IPS-20b (cell line): ENCODE data around the gene CLDN18.

Experiments
- H3K27ac ChIP-seq: one replicate; pipeline ENCODE4 v1.5.1; 2013; ENCODE audit warnings: low read length
- H3K27me3 ChIP-seq: 2 replicates; pipeline ENCODE4 v1.6.1; 2013; ENCODE audit warnings: mild to moderate bottlenecking, low read length, inconsistent platforms; ENCODE audit not compliant: insufficient read depth
- H3K36me3 ChIP-seq: 2 replicates; pipeline ENCODE4 v1.6.1; 2013; ENCODE audit warnings: low read depth, mild to moderate bottlenecking, inconsistent platforms, low read length, moderate library complexity; ENCODE audit not compliant: insufficient read depth
- H3K4me1 ChIP-seq: 2 replicates; pipeline ENCODE4 v1.6.1; 2013; ENCODE audit warnings: mild to moderate bottlenecking, control low read depth, inconsistent platforms, low read length, moderate library complexity; ENCODE audit not compliant: insufficient read depth
- H3K4me3 ChIP-seq: 2 replicates; pipeline ENCODE4 v1.5.1; 2013; ENCODE audit warnings: mild to moderate bottlenecking, low read length, inconsistent platforms
- H3K9ac ChIP-seq: 2 replicates; pipeline ENCODE4 v1.6.1; 2013; ENCODE audit warnings: low read depth, mild to moderate bottlenecking, inconsistent platforms, low read length, moderate library complexity
- H3K9me3 ChIP-seq: 2 replicates; pipeline ENCODE4 v1.6.1; 2013; ENCODE audit warnings: mild to moderate bottlenecking, low read depth, low read length, inconsistent platforms; ENCODE audit not compliant: insufficient read depth

Gene CLDN18

GRCh38 chr3:137998121-137999042, 11.6 kb upstream of the CLDN18 start:
- Histone ChIP-seq H3K9ac (no peak overlapping the region), H3K36me3 (no peaks in the 10 kb centered on the region), H3K4me3 (no peak overlapping the region), H3K4me1 (no peaks in the 10 kb centered on the region), H3K27me3 (no peaks in the 10 kb centered on the region), H3K27ac (no peak overlapping the region), H3K9me3 (peaks cover 10% of the 10 kb centered on the region)

DNA sequence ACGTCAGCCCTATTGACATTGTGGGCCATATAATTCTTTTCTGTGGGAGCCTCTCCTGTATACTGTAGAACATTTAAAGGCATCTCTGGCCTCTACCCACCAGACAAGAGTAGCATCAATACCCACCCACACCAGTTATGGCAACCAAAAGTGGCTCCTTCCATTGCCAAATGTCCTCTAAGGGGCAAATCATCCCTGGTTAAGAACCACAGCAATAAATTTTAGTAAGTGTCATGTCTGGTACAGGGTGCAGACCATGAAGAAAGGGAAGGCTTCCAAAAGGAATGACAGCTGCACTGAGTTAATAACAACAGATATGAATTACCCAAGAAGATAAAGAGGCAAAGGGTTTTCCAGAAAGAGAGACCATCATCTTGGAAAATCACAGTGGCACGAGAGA, 6.9 kb upstream of the CLDN18 start:
- Histone ChIP-seq H3K4me3 (no peak overlapping the region), H3K4me1 (no peaks in the 10 kb centered on the region), H3K9ac (no peak overlapping the region), H3K27me3 (no peaks in the 10 kb centered on the region), H3K36me3 (no peaks in the 10 kb centered on the region), H3K9me3 (no peaks in the 10 kb centered on the region), H3K27ac (no peak overlapping the region)

GRCh38 chr3:138005627-138006026, 4.3 kb upstream of the CLDN18 start:
- Histone ChIP-seq H3K9ac (no peak overlapping the region), H3K27me3 (no peaks in the 10 kb centered on the region), H3K36me3 (no peaks in the 10 kb centered on the region), H3K4me3 (no peak overlapping the region), H3K9me3 (no peaks in the 10 kb centered on the region), H3K4me1 (no peaks in the 10 kb centered on the region), H3K27ac (no peak overlapping the region)

DNA sequence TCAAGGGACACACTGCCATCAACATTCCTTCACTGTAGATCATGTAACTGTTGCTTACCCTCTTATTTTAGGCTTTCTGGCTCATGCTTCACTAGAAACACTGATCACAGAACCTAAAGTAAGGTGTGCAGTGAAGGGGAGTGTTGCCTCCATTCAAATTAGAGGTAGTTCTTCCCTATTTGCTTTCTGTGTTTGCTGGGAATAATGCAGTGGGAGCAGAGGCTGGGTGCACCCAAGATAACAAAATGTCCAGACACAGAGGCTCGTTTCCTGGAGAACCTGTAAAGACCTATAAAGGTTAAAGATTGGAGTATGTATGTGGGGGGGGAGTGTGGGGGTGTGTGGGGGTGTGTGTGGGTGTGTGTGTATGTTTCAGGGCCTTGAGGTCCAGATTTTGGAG, 2.1 kb upstream of the CLDN18 start:
- Histone ChIP-seq H3K27ac (no peak overlapping the region), H3K9ac (no peak overlapping the region), H3K27me3 (no peaks in the 10 kb centered on the region), H3K36me3 (no peaks in the 10 kb centered on the region), H3K4me1 (no peaks in the 10 kb centered on the region), H3K9me3 (no peaks in the 10 kb centered on the region), H3K4me3 (no peak overlapping the region)

DNA sequence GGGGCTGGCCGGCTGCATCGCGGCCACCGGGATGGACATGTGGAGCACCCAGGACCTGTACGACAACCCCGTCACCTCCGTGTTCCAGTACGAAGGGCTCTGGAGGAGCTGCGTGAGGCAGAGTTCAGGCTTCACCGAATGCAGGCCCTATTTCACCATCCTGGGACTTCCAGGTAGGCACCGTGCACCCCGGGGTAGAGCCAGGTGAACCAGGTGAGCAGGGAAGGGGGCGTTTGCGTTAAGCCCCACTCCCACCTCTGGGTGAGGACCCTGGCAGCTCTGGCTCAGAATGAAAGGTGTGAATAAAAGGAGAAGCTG, 267 bp downstream of the CLDN18 start:
- Histone ChIP-seq H3K27me3 (no peaks in the 10 kb centered on the region), H3K4me1 (no peaks in the 10 kb centered on the region), H3K4me3 (no peak overlapping the region), H3K9ac (no peak overlapping the region), H3K9me3 (no peaks in the 10 kb centered on the region), H3K27ac (no peak overlapping the region), H3K36me3 (no peaks in the 10 kb centered on the region)

DNA sequence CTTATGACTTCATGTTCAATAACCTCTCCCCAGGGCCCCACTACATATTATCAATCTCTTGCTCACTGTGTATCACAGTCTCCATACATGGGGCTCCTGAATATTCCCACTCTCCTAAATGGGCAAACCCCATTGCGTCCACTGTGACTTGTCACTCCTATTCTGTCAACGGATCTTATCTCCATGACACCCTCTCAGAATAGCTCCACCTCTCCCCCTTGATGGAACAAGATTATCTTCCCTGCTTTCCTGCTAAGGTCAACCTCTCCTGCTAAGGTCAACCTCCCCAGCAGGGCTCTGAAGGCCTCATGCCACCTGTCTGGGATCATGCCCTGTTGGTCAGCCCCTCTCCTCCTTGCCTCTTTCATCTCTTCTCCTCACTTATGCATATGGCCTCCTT, 1.8 kb downstream of the CLDN18 start:
- Histone ChIP-seq H3K4me3 (no peak overlapping the region), H3K27ac (no peak overlapping the region), H3K36me3 (no peaks in the 10 kb centered on the region), H3K4me1 (no peaks in the 10 kb centered on the region), H3K9ac (no peak overlapping the region), H3K27me3 (no peaks in the 10 kb centered on the region), H3K9me3 (no peaks in the 10 kb centered on the region)

GRCh38 chr3:138012526-138012925, 2.6 kb downstream of the CLDN18 start:
- H3K9me3 ChIP-seq = no peaks in the 10 kb centered on the region
- H3K9ac ChIP-seq = no peak overlapping the region
- H3K36me3 ChIP-seq = no peaks in the 10 kb centered on the region
- H3K27ac ChIP-seq = no peak overlapping the region
- H3K27me3 ChIP-seq = no peaks in the 10 kb centered on the region
- no peak overlapping the region for H3K4me3 ChIP-seq
- no peaks in the 10 kb centered on the region for H3K4me1 ChIP-seq

- Histone ChIP-seq H3K9ac (no peak overlapping the region), H3K9me3 (no peaks in the 10 kb centered on the region), H3K4me1 (no peaks in the 10 kb centered on the region), H3K27me3 (no peaks in the 10 kb centered on the region), H3K36me3 (no peaks in the 10 kb centered on the region), H3K4me3 (no peak overlapping the region), H3K27ac (no peak overlapping the region)
Measured at GRCh38 chr3:138016065-138016464, 6.1 kb downstream of the CLDN18 start.

DNA sequence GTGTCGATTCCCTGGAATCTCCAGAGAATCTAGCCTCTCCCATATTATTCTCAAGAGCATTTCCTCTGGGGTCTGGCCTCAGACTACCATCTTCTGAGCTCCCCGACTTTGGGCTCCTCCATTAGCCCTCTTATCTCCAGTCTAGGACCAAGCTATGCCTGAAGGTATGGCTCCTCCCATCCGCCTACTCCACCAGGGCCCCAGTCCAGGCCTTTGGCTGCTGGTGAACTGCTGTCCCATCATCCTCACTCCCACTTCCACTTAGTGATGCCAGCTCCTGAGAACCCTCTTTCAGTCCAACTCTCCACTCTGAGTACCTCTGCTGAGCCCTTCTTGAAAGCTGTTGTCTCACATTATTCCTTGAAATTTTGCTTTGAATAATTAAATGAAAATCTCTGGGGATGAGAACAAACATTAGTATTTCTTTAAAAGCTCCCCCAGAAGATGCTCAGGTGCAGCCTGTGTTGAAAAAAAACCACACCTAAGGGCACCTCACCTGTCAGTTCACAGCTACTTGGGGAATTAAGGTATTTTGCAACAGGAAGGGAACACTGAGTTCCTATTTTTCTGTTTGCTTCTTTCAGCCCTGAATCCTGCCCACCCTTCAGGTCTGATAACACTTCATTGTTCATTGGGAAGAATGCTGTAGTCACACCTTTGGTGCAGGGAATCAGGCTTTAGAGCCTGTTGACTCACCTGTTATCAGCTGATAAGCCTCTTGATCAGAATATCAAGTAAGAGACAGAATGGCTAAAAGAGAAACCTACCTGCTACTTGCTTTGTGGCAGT, 9.5 kb downstream of the CLDN18 start:
- Histone ChIP-seq H3K36me3 (no peaks in the 10 kb centered on the region), H3K27me3 (no peaks in the 10 kb centered on the region), H3K27ac (no peak overlapping the region), H3K4me3 (no peak overlapping the region), H3K9me3 (no peaks in the 10 kb centered on the region), H3K4me1 (no peaks in the 10 kb centered on the region), H3K9ac (no peak overlapping the region)

- Histone ChIP-seq H3K36me3 (no peaks in the 10 kb centered on the region), H3K4me3 (no peak overlapping the region), H3K9me3 (no peaks in the 10 kb centered on the region)
Measured at GRCh38 chr3:138023754-138024153, 13.8 kb downstream of the CLDN18 start.

GRCh38 chr3:138025553-138025952, 15.6 kb downstream of the CLDN18 start:
- Histone ChIP-seq H3K4me1 (no peaks in the 10 kb centered on the region), H3K27me3 (no peaks in the 10 kb centered on the region), H3K27ac (no peak overlapping the region), H3K4me3 (no peak overlapping the region), H3K36me3 (no peaks in the 10 kb centered on the region), H3K9ac (no peak overlapping the region), H3K9me3 (no peaks in the 10 kb centered on the region)

More at GRCh38 chr3:138023754-138024153, 13.8 kb downstream of the CLDN18 start:
- Histone ChIP-seq H3K27ac (no peak overlapping the region), H3K27me3 (no peaks in the 10 kb centered on the region), H3K4me1 (no peaks in the 10 kb centered on the region), H3K9ac (no peak overlapping the region)

GRCh38 chr3:138027821-138028220, 17.9 kb downstream of the CLDN18 start:
- H3K4me3 ChIP-seq = no peak overlapping the region
- H3K27ac ChIP-seq = no peak overlapping the region
- no peaks in the 10 kb centered on the region for H3K9me3 ChIP-seq
- H3K4me1 ChIP-seq = no peaks in the 10 kb centered on the region
- H3K36me3 ChIP-seq = no peaks in the 10 kb centered on the region
- H3K27me3 ChIP-seq = no peaks in the 10 kb centered on the region
- H3K9ac ChIP-seq = no peak overlapping the region
